Endothelial cell of umbilical vein (primary cell): ENCODE results near the gene CTSF. TPM values are rescaled to one million over a fixed set of nuclear protein-coding genes. Genes with fewer than 3 reads are reported as not detected.

Experiments
- BruUV-seq: library from RNA; stranded (reverse); fragments of 400-500 nt; replicated peaks from 2 replicates; lab custom pipeline; 2021; lab: Mats Ljungman, UMichigan
- CTCF ChIA-PET: fragments of 300-600, 350-600 bp; sonication (Branson Sonifier 250); formaldehyde crosslinking; loops from one replicate; lab custom pipeline; 2021; ENCODE audit warnings: antibody characterized with exemption, inconsistent platforms; lab: Charles Lee
- POLR2A ChIA-PET: fragments of 300-600, 350-600 bp; sonication (Branson Sonifier 250); formaldehyde crosslinking; loops from one replicate; lab custom pipeline; 2021; ENCODE audit warnings: antibody characterized with exemption, inconsistent platforms; lab: Charles Lee
- DNase-seq: peaks from one replicate; pipeline ENCODE4 v3.0.0-alpha.2; 2011; ENCODE audit warnings: low read depth, low spot score
- FAIRE-seq: peaks from 2 replicates; lab custom pipeline; 2011; peaks lifted over from hg19 to GRCh38; lab: Jason Lieb, UNC
- H2AFZ ChIP-seq: 2 replicates; pipeline ENCODE4 v1.6.0; 2012; ENCODE audit warnings: low read depth, low read length, control low read depth, inconsistent platforms
- H3K27ac ChIP-seq: 2 replicates; pipeline ENCODE4 v1.5.1; 2011; ENCODE audit warnings: low read depth, mild to moderate bottlenecking, control low read depth, low read length, moderate library complexity; ENCODE audit not compliant: insufficient read depth
- H3K27me3 ChIP-seq, 2 experiments: 2 replicates each; pipeline versions ENCODE4 v1.6.0 to v1.6.1; 2011; ENCODE audit warnings: low read length in 2 of 2, mixed read lengths in 1 of 2; ENCODE audit not compliant: control insufficient read depth in 2 of 2, insufficient read depth in 2 of 2
- H3K36me3 ChIP-seq, 2 experiments: 2 replicates in 1 of 2; 3 replicates in 1 of 2; pipeline ENCODE4 v1.5.1; 2011; ENCODE audit warnings: low read length in 2 of 2, mild to moderate bottlenecking in 1 of 2, moderate library complexity in 1 of 2; ENCODE audit not compliant: control insufficient read depth in 2 of 2, insufficient read depth in 2 of 2; ENCODE audit errors: extremely low read depth in 1 of 2
- H3K4me1 ChIP-seq: 3 replicates; pipeline ENCODE4 v1.5.1; 2011; ENCODE audit warnings: mild to moderate bottlenecking, low read length; ENCODE audit not compliant: control insufficient read depth, insufficient read depth; ENCODE audit errors: extremely low read depth
- H3K4me2 ChIP-seq: 2 replicates; pipeline ENCODE4 v1.6.1; 2011; ENCODE audit warnings: low read length, control low read depth, mixed read lengths; ENCODE audit not compliant: insufficient read depth
- H3K4me3 ChIP-seq, 3 experiments: fragments of 200-600 bp in 1 of 3; sonication (generic), shearing (Covaris generic) in 1 of 3; replicated peaks in 1 of 3; 2 replicates each; pipeline ENCODE4 v1.5.1; 2011 to 2016; ENCODE audit warnings: control low read depth in 3 of 3, low read length in 3 of 3, mild to moderate bottlenecking in 2 of 3, inconsistent platforms in 1 of 3, low read depth in 1 of 3, moderate library complexity in 1 of 3; ENCODE audit not compliant: insufficient read depth in 1 of 3
- H3K79me2 ChIP-seq: 2 replicates; pipeline ENCODE4 v1.6.0; 2012; ENCODE audit warnings: low read length, inconsistent platforms; ENCODE audit not compliant: control insufficient read depth, insufficient read depth
- H3K9ac ChIP-seq: replicated peaks from 2 replicates; pipeline ENCODE3; 2011; ENCODE audit warnings: low read length, control low read depth; ENCODE audit not compliant: insufficient read depth; ENCODE audit errors: extremely low read depth
- H3K9me1 ChIP-seq: replicated peaks from 3 replicates; pipeline ENCODE4 v1.6.0; 2011; ENCODE audit warnings: mild to moderate bottlenecking, low read length; ENCODE audit not compliant: control insufficient read depth, insufficient read depth; ENCODE audit errors: extremely low read depth
- H3K9me3 ChIP-seq: replicated peaks from 2 replicates; pipeline ENCODE4 v1.5.1; 2012; ENCODE audit warnings: low read length, inconsistent platforms; ENCODE audit not compliant: control insufficient read depth, insufficient read depth
- H4K20me1 ChIP-seq: replicated peaks from 2 replicates; pipeline ENCODE3; 2011; ENCODE audit warnings: mild to moderate bottlenecking, low read length; ENCODE audit not compliant: control insufficient read depth, insufficient read depth; ENCODE audit errors: extremely low read depth
- EZH2 ChIP-seq: IDR thresholded peaks from 2 replicates; pipeline ENCODE4 v1.6.1; 2012; ENCODE audit warnings: borderline replicate concordance, low read depth, mild to moderate bottlenecking, moderate library complexity, low read length, inconsistent platforms; ENCODE audit not compliant: severe bottlenecking
- FOS ChIP-seq: IDR thresholded peaks from 2 replicates; pipeline ENCODE4 v1.6.1; 2011; ENCODE audit warnings: mild to moderate bottlenecking, low read length, moderate library complexity, borderline replicate concordance; ENCODE audit not compliant: insufficient read depth
- GATA2 ChIP-seq: IDR thresholded peaks from 2 replicates; pipeline ENCODE4 v1.7.0; 2011; ENCODE audit warnings: low read depth, mild to moderate bottlenecking, moderate library complexity, mixed read lengths, low read length; ENCODE audit not compliant: insufficient read length, insufficient read depth
- JUN ChIP-seq: IDR thresholded peaks from 2 replicates; pipeline ENCODE4 v1.6.1; 2011; ENCODE audit warnings: borderline replicate concordance, low read depth; ENCODE audit not compliant: insufficient read length, insufficient read depth
- MAX ChIP-seq: IDR thresholded peaks from 2 replicates; pipeline ENCODE4 v1.6.1; 2011; ENCODE audit not compliant: insufficient read depth, insufficient read length
- MYC ChIP-seq: IDR thresholded peaks from one replicate; pipeline ENCODE4 v1.6.1; 2011; ENCODE audit warnings: mild to moderate bottlenecking, low read depth, low read length
- POLR2A ChIP-seq: IDR thresholded peaks from 2 replicates; pipeline ENCODE4 v1.6.1; 2012; ENCODE audit warnings: low read depth, mild to moderate bottlenecking, control low read depth, low read length
- POLR2AphosphoS5 ChIP-seq: IDR thresholded peaks from 2 replicates; pipeline ENCODE4 v1.6.1; 2012; ENCODE audit warnings: low read depth, mild to moderate bottlenecking, control low read depth, low read length, moderate library complexity; ENCODE audit not compliant: insufficient read depth
- dilution Hi-C: fragments of 300-500 bp; cut with MboI; formaldehyde crosslinking; loops from one replicate; pipeline ENCODE4 v1.15.0; 2019; ENCODE audit warnings: low sequenced_read_pairs; ENCODE audit not compliant: extremely low pct_ligation_motif_present
- intact Hi-C: fragments of 100-400 bp; cut with micrococcal nuclease; formaldehyde crosslinking; loops from one replicate; pipeline ENCODE4 v1.10.0; 2022
- polyA plus RNA-seq, 4 experiments: library from polyadenylated mRNA; depleted of rRNA in 3 of 4; stranded (reverse) in 3 of 4; unstranded in 1 of 4; fragments of >200 nt; gene quantifications; 2 replicates each; pipeline versions ENCODE4 v1.2.1 to v1.2.3, GENCODE V29; 2011 to 2012; ENCODE audit warnings: missing spikeins in 1 of 4
- total RNA-seq: library from RNA; stranded (reverse); gene quantifications from 2 replicates; pipeline ENCODE4 v1.2.3, GENCODE V29; 2021
- TF ChIP-seq, protein P1 (sequence below), 2 donors: IDR thresholded peaks; 1 replicate in 1 of 2; 2 replicates in 1 of 2; pipeline ENCODE4 v1.5.1; 2011; ENCODE audit warnings: low read length in 2 of 2, mild to moderate bottlenecking in 2 of 2, moderate library complexity in 2 of 2, control low read depth in 1 of 2, inconsistent platforms in 1 of 2, low read depth in 1 of 2; ENCODE audit not compliant: insufficient read depth in 1 of 2; ENCODE audit errors: extremely low read depth in 1 of 2

The CTSF gene
- total and polyA plus RNA-seq, 2 donors (not counting 3 experiments of a cell fraction or from before 2014, with no cell fraction given): 14.4 to 27.7 TPM

DNA sequence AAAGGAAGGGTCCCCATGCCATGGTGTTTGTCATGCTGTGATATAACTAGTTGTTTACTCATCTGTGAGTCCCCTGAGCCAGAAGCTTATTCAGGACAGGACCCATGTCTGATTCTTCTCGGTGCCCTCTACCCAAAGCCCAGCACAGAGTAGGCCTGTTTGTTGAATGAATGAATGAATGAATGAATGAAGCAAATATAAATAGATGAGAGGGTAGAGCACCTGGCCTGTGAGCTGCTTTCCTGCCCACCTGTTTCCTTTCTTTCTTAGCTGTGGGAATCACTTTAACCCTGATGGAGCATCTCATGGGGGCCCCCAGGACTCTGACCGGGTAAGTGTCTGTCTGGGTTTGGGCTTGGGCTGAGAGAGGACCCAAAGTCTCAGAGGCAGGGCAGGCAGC, 31.8 kb upstream of the CTSF start:
- intact Hi-C loops: no loop called here
- H3K36me3 ChIP-seq: peaks cover 0 to 13% of the 10 kb centered on the region in 2 experiments
- no peaks in the 10 kb centered on the region for H3K79me2 ChIP-seq
- dilution Hi-C loops: no loop called here
- BruUV-seq: no TSS peak
- H3K4me3 ChIP-seq: no peak overlapping the region
- TF ChIP-seq FOS (no peak), EZH2 (no peak), POLR2AphosphoS5 (no peak), MAX (no peak), JUN (no peak), POLR2A (no peak), MYC (no peak), GATA2 (no peak)
- TF ChIP-seq, protein P1, sequence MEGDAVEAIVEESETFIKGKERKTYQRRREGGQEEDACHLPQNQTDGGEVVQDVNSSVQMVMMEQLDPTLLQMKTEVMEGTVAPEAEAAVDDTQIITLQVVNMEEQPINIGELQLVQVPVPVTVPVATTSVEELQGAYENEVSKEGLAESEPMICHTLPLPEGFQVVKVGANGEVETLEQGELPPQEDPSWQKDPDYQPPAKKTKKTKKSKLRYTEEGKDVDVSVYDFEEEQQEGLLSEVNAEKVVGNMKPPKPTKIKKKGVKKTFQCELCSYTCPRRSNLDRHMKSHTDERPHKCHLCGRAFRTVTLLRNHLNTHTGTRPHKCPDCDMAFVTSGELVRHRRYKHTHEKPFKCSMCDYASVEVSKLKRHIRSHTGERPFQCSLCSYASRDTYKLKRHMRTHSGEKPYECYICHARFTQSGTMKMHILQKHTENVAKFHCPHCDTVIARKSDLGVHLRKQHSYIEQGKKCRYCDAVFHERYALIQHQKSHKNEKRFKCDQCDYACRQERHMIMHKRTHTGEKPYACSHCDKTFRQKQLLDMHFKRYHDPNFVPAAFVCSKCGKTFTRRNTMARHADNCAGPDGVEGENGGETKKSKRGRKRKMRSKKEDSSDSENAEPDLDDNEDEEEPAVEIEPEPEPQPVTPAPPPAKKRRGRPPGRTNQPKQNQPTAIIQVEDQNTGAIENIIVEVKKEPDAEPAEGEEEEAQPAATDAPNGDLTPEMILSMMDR (IDR thresholded peaks at IDR 0.05; ENCODE audit: extremely low read depth in 1 of 2, insufficient read depth in 1 of 2, low read depth in 1 of 2, low read length in 2 of 2): no peak
- DNase-seq: no peak
- H4K20me1 ChIP-seq: no peaks in the 10 kb centered on the region
- FAIRE-seq: no peak
- H3K9me3 ChIP-seq: no peaks in the 10 kb centered on the region
- no peaks in the 10 kb centered on the region for H3K9me1 ChIP-seq
- no peak overlapping the region for H3K4me2 ChIP-seq
- H3K9ac ChIP-seq: no peak overlapping the region
- POLR2A ChIA-PET: no interaction called here
- CTCF ChIA-PET: no interaction called here
- H3K27ac ChIP-seq: no peak overlapping the region
- no peaks in the 10 kb centered on the region for H3K4me1 ChIP-seq
- no peaks in the 10 kb centered on the region for H3K27me3 ChIP-seq
- H2AFZ ChIP-seq: no peak overlapping the region
